Measurements from ENCODE around the gene KEAP1. TPM values are rescaled to one million over a fixed set of nuclear protein-coding genes. Genes with fewer than 3 reads are reported as not detected.

KEAP1 gene
- total and polyA plus RNA-seq, 9 of the 15 experiments (the other 6 are each of a cell fraction or from before 2014, with no cell fraction given): 2.1 to 95.6 (median 64.3) TPM

DNA sequence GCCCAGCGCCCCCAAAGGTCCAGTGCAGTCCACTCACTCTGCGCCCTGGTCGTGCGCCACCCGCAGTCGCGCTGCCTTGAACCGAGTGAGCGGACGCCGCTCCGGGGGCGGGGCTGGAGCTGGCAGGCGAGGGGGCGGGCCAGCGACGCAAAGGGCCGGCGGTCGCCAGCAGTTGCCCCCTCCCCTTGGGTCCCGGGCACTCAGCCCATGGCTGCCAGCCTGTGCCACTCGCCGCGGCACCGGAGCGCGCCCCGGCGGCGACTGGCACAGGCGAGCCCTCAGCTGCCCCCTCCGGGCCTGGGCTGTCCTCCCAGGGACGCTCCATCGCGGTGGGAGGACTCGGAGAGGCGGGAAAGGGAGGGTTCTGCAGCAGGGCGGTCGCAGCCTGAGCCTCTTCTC, 14.2 kb upstream of the KEAP1 start, which contains the start of gene S1PR5:
S1PR5 (minus strand) TSS at position 87 of the 399 bp plus-strand sequence. CDS start 2,436 bp downstream, outside the sequence.
- Histone ChIP-seq H3K4me1 (replicated peaks in 1 of 2; ENCODE audit: control insufficient read depth in 2 of 2, insufficient read depth in 2 of 2, low read length in 2 of 2) (peaks cover 19 to 48% of the 10 kb centered on the region in 2 experiments; a peak in 4 of 5 replicates), H4K20me1 (replicated peaks; ENCODE audit: control insufficient read depth, insufficient read depth, low read length) (no peaks in the 10 kb centered on the region; the same call in 1 of the 2 replicates), H3K4me2 (ENCODE audit: insufficient read depth, low read length) (peak within 1 kb of the TSS; percentile 49), H3K9me3 (replicated peaks; ENCODE audit: control insufficient read depth, insufficient read depth, low read depth, low read length) (no peaks in the 10 kb centered on the region), H3K27me3 (ENCODE audit: control insufficient read depth in 2 of 2, insufficient read depth in 2 of 2, low read length in 2 of 2) (peaks cover 0 to 16% of the 10 kb centered on the region in 2 experiments; a peak in 4 of 5 replicates), H3K4me3 (peak within 1 kb of the TSS; percentile 30), H2AFZ (ENCODE audit: low read depth, low read length) (peak within 1 kb of the TSS; percentile 69), H3K27ac (ENCODE audit: extremely low read depth, low read depth, low read length) (no peak within 1 kb of the TSS), H3K79me2 (ENCODE audit: control insufficient read depth, insufficient read depth, low read length) (no peaks in the 10 kb centered on the region), H3K9ac (ENCODE audit: insufficient read depth in 1 of 2, low read depth in 2 of 2, low read length in 2 of 2) (peak within 1 kb of the TSS in 1 of 2 experiments; percentile 86; a peak in 3 of 4 replicates), H3K9me1 (ENCODE audit: control insufficient read depth, insufficient read depth, low read length) (no peaks in the 10 kb centered on the region), H3K36me3 (ENCODE audit: control insufficient read depth, insufficient read depth, low read length) (no peaks in the 10 kb centered on the region)
- FAIRE-seq (no peak), ATAC-seq (peak; percentile 69), DNase-seq (ENCODE audit: extremely low read depth in 1 of 4, low spot score in 3 of 4) (peak; percentile 34 to 70 (median 58))
- TF ChIP-seq SMAD3 (CRISPR knock-in tag; conservative IDR thresholded peaks at IDR 0.05) (no peak), KDM1A (IDR thresholded peaks at IDR 0.05) (no peak), RBFOX2 (IDR thresholded peaks at IDR 0.05; ENCODE audit: low read depth, low read length) (peak; percentile 30; the same call in 1 of the 2 replicates), ZNF263 (CRISPR knock-in tag; IDR thresholded peaks at IDR 0.05; ENCODE audit: borderline replicate concordance) (peak; percentile 84), ZFX (CRISPR knock-in tag; IDR thresholded peaks at IDR 0.05) (0 out of 2 replicates have a peak, but pooled peaks have one; percentile 20), KDM2B (CRISPR knock-in tag; IDR thresholded peaks at IDR 0.05) (no peak), FIP1L1 (IDR thresholded peaks at IDR 0.05; ENCODE audit: low read depth, low read length, poor library complexity, severe bottlenecking) (peak; percentile 13), FOSL1 (tag; conservative IDR thresholded peaks at IDR 0.05) (no peak), NCOA2 (IDR thresholded peaks at IDR 0.05; ENCODE audit: partially characterized antibody in 2 of 2) (no peak), MYNN (IDR thresholded peaks at IDR 0.05) (no peak; the same call in 1 of the 2 replicates), MYNN (CRISPR knock-in tag; IDR thresholded peaks at IDR 0.05) (no peak)
- intact Hi-C loops (cut with micrococcal nuclease): no loop called here
- CTCF ChIA-PET (ENCODE audit: low intra/inter-chr PET ratio): interaction anchor here (0.9 kb wide), 1 partner anchor 11 kb away, joined by 3 read pairs; no protein-coding TSS in a partner anchor
- POLR2A ChIA-PET: interaction anchor here (0.6 to 1.3 kb wide), 4 partner anchors 11 to 48 kb away, joined by 3 to 5 read pairs (median 4); no protein-coding TSS in a partner anchor
- BruUV-seq (replicated peaks): no TSS peak
- WGBS (ENCODE audit: insufficient coverage, low coverage, missing lambda C conversion rate): 25% methylated on average over 14 of the region's 39 CpGs
- in situ Hi-C loops (cut with MboI): no loop called here

Data from K562 (cell line).